Loucy (cell line): ENCODE data around the gene TIGIT.

Source experiments
- CTCF ChIP-seq: fragments of 200-600 bp; sonication (generic); conservative IDR thresholded peaks from 2 replicates; pipeline ENCODE4 v1.5.1; 2014; ENCODE audit warnings: mild to moderate bottlenecking, antibody characterized with exemption, low read length
- EZH2phosphoT487 ChIP-seq: fragments of 200-600 bp; IDR thresholded peaks from 2 replicates; pipeline ENCODE4 v1.6.1; 2018; ENCODE audit warnings: antibody characterized with exemption, mild to moderate bottlenecking, moderate library complexity, borderline replicate concordance

- peak; percentile 75 for TF ChIP-seq CTCF
- TF ChIP-seq EZH2phosphoT487 = no peak
Observed at GRCh38 chr3:114336122-114336697, 42.4 kb downstream of the TIGIT start.
